GM12801 (cell line): Measurements from ENCODE around the gene SEMA6D.

Source experiments
- CTCF ChIP-seq: IDR thresholded peaks from one replicate; pipeline ENCODE4 v1.5.1; 2011; ENCODE audit warnings: control low read depth; ENCODE audit not compliant: insufficient read length; ENCODE audit errors: extremely low read depth

The SEMA6D gene

DNA sequence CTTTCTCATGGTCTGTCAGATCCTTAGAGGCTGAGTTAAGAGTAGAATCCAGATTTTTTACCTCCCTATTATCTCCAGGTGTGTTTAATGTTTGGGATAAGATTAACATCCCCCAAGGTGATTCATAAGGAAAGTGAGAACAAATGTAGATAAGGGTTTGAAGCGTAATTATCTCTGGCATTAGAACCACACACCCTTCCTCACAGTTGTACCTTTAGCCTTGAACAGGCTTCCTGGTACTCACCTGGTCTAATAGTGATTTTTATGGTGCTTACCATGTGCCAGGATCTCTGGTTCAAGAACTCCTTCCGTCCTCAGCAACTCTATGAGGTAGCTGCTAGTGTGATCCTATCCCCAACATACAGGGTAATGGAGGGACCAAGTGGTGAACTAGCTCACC, 27.7 kb downstream of the SEMA6D start:
- TF ChIP-seq CTCF, result no peak

- TF ChIP-seq CTCF, result no peak
These were observed 29.2 kb downstream of the SEMA6D start for GRCh38 chr15:47746516-47746915.

GRCh38 chr15:47750030-47750739, 32.9 kb downstream of the SEMA6D start:
- TF ChIP-seq CTCF, result no peak

- no peak for TF ChIP-seq CTCF
These were observed 33.5 kb downstream of the SEMA6D start for GRCh38 chr15:47750740-47751262.

DNA sequence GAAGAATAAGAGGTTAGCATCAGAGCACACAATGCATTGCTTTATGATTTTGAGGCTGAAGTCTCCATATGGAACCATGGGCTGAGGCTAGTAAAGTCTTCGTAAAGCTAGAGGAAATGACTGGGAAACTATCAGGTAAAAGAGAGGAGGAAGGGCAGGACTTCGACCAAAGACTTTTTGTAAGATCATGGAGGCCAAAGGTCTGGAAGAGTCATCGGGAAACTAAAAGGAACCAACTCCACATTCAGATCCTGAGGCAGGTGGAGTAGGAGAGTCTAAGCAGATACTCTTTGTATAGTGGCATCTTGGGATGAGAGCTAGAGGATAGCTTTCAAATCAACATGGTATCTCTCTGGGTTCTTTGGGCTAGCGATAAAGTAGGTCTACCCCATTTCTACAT, 36.3 kb downstream of the SEMA6D start:
- no peak for TF ChIP-seq CTCF

- no peak for TF ChIP-seq CTCF
These were observed 37.0 kb downstream of the SEMA6D start for GRCh38 chr15:47754312-47754711.

- no peak for TF ChIP-seq CTCF
These were observed 38.6 kb downstream of the SEMA6D start for GRCh38 chr15:47755941-47756340.

- TF ChIP-seq CTCF, result no peak
These were observed 39.6 kb downstream of the SEMA6D start for GRCh38 chr15:47756872-47757271.
